Activated T-helper 17 cell treated with anti-CD3 and anti-CD28 coated beads, Interleukin-2, amount 50 U/mL, for 72 hours (primary cell): ENCODE data around the gene CES5A. TPM values are rescaled to one million over a fixed set of nuclear protein-coding genes. Genes with fewer than 3 reads are reported as not detected.
"Not testable (repeated sequence)": the region's sequence is repeated elsewhere in the genome, so short reads cannot be mapped to it uniquely, and the experiment has no call there.

Source experiments
- ATAC-seq: fragments of 150-1000 bp; cut with Tn5 transposase; replicated peaks from 2 replicates; pipeline ENCODE4 v1.10.0; 2021; ENCODE audit warnings: mild to moderate bottlenecking, moderate library complexity
- H3K27ac Mint-ChIP-seq: one replicate; pipeline ENCODE4 v1.8.0; 2022; ENCODE audit warnings: mixed read lengths
- H3K27me3 Mint-ChIP-seq: one replicate; pipeline ENCODE4 v1.8.0; 2022; ENCODE audit warnings: mixed read lengths
- H3K36me3 Mint-ChIP-seq: one replicate; pipeline ENCODE4 v1.8.0; 2022; ENCODE audit warnings: low read depth, mild to moderate bottlenecking, mixed read lengths
- H3K4me1 Mint-ChIP-seq: one replicate; pipeline ENCODE4 v1.8.0; 2022; ENCODE audit warnings: mixed read lengths
- H3K4me3 Mint-ChIP-seq: one replicate; pipeline ENCODE4 v1.8.0; 2022; ENCODE audit warnings: mild to moderate bottlenecking, mixed read lengths
- H3K9me3 Mint-ChIP-seq: one replicate; pipeline ENCODE4 v1.8.0; 2022; ENCODE audit warnings: mixed read lengths
- total RNA-seq, 2 donors: library from RNA; stranded (reverse); gene quantifications; one replicate each; pipeline ENCODE4 v1.2.3, GENCODE V29; 2022

CES5A gene
- total RNA-seq, 2 donors from 2014 or later = not detected

- Mint-ChIP-seq H3K4me3 (no peak overlapping the region), H3K4me1 (no peaks in the 10 kb centered on the region), H3K36me3 (no peaks in the 10 kb centered on the region), H3K27ac (no peak overlapping the region), H3K9me3 (peaks cover 8% of the 10 kb centered on the region), H3K27me3 (peaks cover 29% of the 10 kb centered on the region)
- ATAC-seq = no peak
Measured at GRCh38 chr16:55901566-55902217, 26.5 kb upstream of the CES5A start.

GRCh38 chr16:55900616-55901393, 25.6 kb upstream of the CES5A start:
- ATAC-seq = peak; percentile 61
- no peak overlapping the region for H3K27ac Mint-ChIP-seq
- no peaks in the 10 kb centered on the region for H3K36me3 Mint-ChIP-seq
- H3K9me3 Mint-ChIP-seq = peaks cover 8% of the 10 kb centered on the region
- no peak overlapping the region for H3K4me3 Mint-ChIP-seq
- H3K4me1 Mint-ChIP-seq = no peaks in the 10 kb centered on the region
- peaks cover 25% of the 10 kb centered on the region for H3K27me3 Mint-ChIP-seq

GRCh38 chr16:55899857-55900256, 24.7 kb upstream of the CES5A start:
- Mint-ChIP-seq H3K4me1 (no peaks in the 10 kb centered on the region), H3K9me3 (peaks cover 8% of the 10 kb centered on the region), H3K27ac (no peak overlapping the region), H3K4me3 (no peak overlapping the region), H3K27me3 (peaks cover 21% of the 10 kb centered on the region), H3K36me3 (no peaks in the 10 kb centered on the region)
- ATAC-seq = no peak

GRCh38 chr16:55898592-55898991, 23.4 kb upstream of the CES5A start:
- Mint-ChIP-seq H3K27me3 (peaks cover 11% of the 10 kb centered on the region), H3K4me1 (no peaks in the 10 kb centered on the region), H3K9me3 (peaks cover 4% of the 10 kb centered on the region), H3K27ac (no peak overlapping the region), H3K4me3 (no peak overlapping the region), H3K36me3 (no peaks in the 10 kb centered on the region)
- no peak for ATAC-seq

GRCh38 chr16:55892821-55893220, 17.6 kb upstream of the CES5A start:
- H3K4me3 Mint-ChIP-seq = no peak overlapping the region
- ATAC-seq = no peak
- peaks cover 7% of the 10 kb centered on the region for H3K9me3 Mint-ChIP-seq
- no peaks in the 10 kb centered on the region for H3K36me3 Mint-ChIP-seq
- no peak overlapping the region for H3K27ac Mint-ChIP-seq
- peaks cover 7% of the 10 kb centered on the region for H3K27me3 Mint-ChIP-seq
- H3K4me1 Mint-ChIP-seq = no peaks in the 10 kb centered on the region

GRCh38 chr16:55889518-55889917, 14.3 kb upstream of the CES5A start:
- H3K4me1 Mint-ChIP-seq = no peaks in the 10 kb centered on the region
- no peak overlapping the region for H3K27ac Mint-ChIP-seq
- peaks cover 19% of the 10 kb centered on the region for H3K27me3 Mint-ChIP-seq
- no peak for ATAC-seq
- H3K36me3 Mint-ChIP-seq = no peaks in the 10 kb centered on the region
- no peak overlapping the region for H3K4me3 Mint-ChIP-seq
- peaks cover 7% of the 10 kb centered on the region for H3K9me3 Mint-ChIP-seq

GRCh38 chr16:55888546-55888945, 13.4 kb upstream of the CES5A start:
- no peak overlapping the region for H3K27ac Mint-ChIP-seq
- no peaks in the 10 kb centered on the region for H3K4me1 Mint-ChIP-seq
- no peak for ATAC-seq
- no peaks in the 10 kb centered on the region for H3K36me3 Mint-ChIP-seq
- H3K4me3 Mint-ChIP-seq = no peak overlapping the region
- H3K9me3 Mint-ChIP-seq = peaks cover 7% of the 10 kb centered on the region
- H3K27me3 Mint-ChIP-seq = peaks cover 25% of the 10 kb centered on the region

GRCh38 chr16:55876854-55877253, 1.7 kb upstream of the CES5A start:
- no peak for ATAC-seq
- Mint-ChIP-seq H3K36me3 (no peaks in the 10 kb centered on the region), H3K27me3 (peaks cover 12% of the 10 kb centered on the region), H3K4me3 (no peak overlapping the region), H3K27ac (no peak overlapping the region), H3K4me1 (no peaks in the 10 kb centered on the region), H3K9me3 (peaks cover 4% of the 10 kb centered on the region)

GRCh38 chr16:55873122-55873521, 2.1 kb downstream of the CES5A start:
- H3K9me3 Mint-ChIP-seq = no peaks in the 10 kb centered on the region
- no peaks in the 10 kb centered on the region for H3K4me1 Mint-ChIP-seq
- ATAC-seq = no peak
- no peak overlapping the region for H3K4me3 Mint-ChIP-seq
- H3K27ac Mint-ChIP-seq = no peak overlapping the region
- H3K36me3 Mint-ChIP-seq = no peaks in the 10 kb centered on the region
- peaks cover 16% of the 10 kb centered on the region for H3K27me3 Mint-ChIP-seq

GRCh38 chr16:55872130-55872529, 3.0 kb downstream of the CES5A start:
- H3K36me3 Mint-ChIP-seq = no peaks in the 10 kb centered on the region
- H3K4me1 Mint-ChIP-seq = no peaks in the 10 kb centered on the region
- H3K4me3 Mint-ChIP-seq = no peak overlapping the region
- no peak for ATAC-seq
- H3K27me3 Mint-ChIP-seq = peaks cover 16% of the 10 kb centered on the region
- H3K9me3 Mint-ChIP-seq = no peaks in the 10 kb centered on the region
- H3K27ac Mint-ChIP-seq = no peak overlapping the region

GRCh38 chr16:55871411-55872038, 3.6 kb downstream of the CES5A start:
- no peak for ATAC-seq
- H3K27me3 Mint-ChIP-seq = peaks cover 16% of the 10 kb centered on the region
- H3K4me3 Mint-ChIP-seq = no peak overlapping the region
- no peak overlapping the region for H3K27ac Mint-ChIP-seq
- no peaks in the 10 kb centered on the region for H3K9me3 Mint-ChIP-seq
- H3K36me3 Mint-ChIP-seq = no peaks in the 10 kb centered on the region
- H3K4me1 Mint-ChIP-seq = no peaks in the 10 kb centered on the region

GRCh38 chr16:55868980-55869379, 6.2 kb downstream of the CES5A start:
- Mint-ChIP-seq H3K27me3 (peaks cover 12% of the 10 kb centered on the region), H3K4me1 (no peaks in the 10 kb centered on the region), H3K9me3 (no peaks in the 10 kb centered on the region), H3K27ac (no peak overlapping the region), H3K36me3 (no peaks in the 10 kb centered on the region), H3K4me3 (no peak overlapping the region)
- no peak for ATAC-seq

GRCh38 chr16:55868137-55868536, 7.0 kb downstream of the CES5A start:
- no peak for ATAC-seq
- no peaks in the 10 kb centered on the region for H3K9me3 Mint-ChIP-seq
- H3K27ac Mint-ChIP-seq = no peak overlapping the region

GRCh38 chr16:55861288-55861687, 13.9 kb downstream of the CES5A start:
- Mint-ChIP-seq H3K27me3 (peaks cover 10% of the 10 kb centered on the region), H3K4me1 (no peaks in the 10 kb centered on the region), H3K4me3 (no peak overlapping the region), H3K36me3 (no peaks in the 10 kb centered on the region), H3K27ac (no peak overlapping the region), H3K9me3 (no peaks in the 10 kb centered on the region)
- no peak for ATAC-seq

More at GRCh38 chr16:55868137-55868536, 7.0 kb downstream of the CES5A start:
- Mint-ChIP-seq H3K4me3 (no peak overlapping the region), H3K27me3 (peaks cover 12% of the 10 kb centered on the region), H3K4me1 (no peaks in the 10 kb centered on the region), H3K36me3 (no peaks in the 10 kb centered on the region)

GRCh38 chr16:55857650-55858049, 17.5 kb downstream of the CES5A start:
- not testable (repeated sequence) for H3K9me3 Mint-ChIP-seq, ATAC-seq, H3K4me3 Mint-ChIP-seq, H3K36me3 Mint-ChIP-seq, H3K27ac Mint-ChIP-seq, H3K4me1 Mint-ChIP-seq
- peaks cover 19% of the 10 kb centered on the region for H3K27me3 Mint-ChIP-seq
